ENCODE results near the gene ROR2. TPM values are rescaled to one million over a fixed set of nuclear protein-coding genes. Genes with fewer than 3 reads are reported as not detected.
A peak's percentile ranks its signal among the peaks of the same experiment; 100 is the strongest.

The ROR2 gene
- total RNA-seq, 1 experiment from 2014 or later, result 2.7 TPM

DNA sequence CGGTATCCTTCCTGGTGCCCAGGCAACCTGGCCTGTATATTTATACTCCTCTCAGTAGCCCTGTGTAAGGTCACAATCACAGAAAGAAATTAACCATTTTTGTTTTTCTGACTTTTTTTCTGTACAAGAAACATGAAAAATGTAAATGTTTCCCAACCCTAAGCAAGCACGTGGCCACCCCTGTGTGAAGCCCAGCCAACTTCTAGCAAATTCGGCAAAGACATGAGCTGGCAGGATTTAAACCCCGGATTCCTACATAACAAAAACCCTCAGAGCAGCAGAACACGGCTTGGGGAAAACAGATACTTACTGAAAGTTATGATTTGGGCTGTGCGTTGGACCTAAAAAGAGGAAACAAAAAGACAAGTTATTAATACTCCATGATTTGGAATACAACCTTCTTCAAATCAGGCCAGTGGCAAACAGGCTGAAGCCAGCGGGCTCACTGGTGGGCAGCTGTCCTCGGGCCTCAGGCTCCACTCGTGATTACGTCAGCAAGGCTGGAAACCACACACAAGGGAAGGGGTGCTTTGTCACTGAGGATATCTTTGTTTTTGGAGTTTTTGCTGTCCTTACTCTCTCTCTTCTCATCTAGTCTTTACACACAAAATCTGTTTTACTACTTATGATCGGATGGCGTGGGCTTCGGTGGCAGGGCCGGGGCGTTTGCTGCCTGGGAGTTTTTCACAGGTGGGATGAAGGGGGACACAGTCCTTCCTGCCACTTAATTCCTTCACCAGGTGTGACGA lies 194.1 kb downstream of the ROR2 start:
- H4K5ac ChIP-seq (ENCODE audit: insufficient read length, low read depth, low read length), result no peak overlapping the region
- H3K79me2 ChIP-seq (ENCODE audit: insufficient read depth, low read length), result no peaks in the 10 kb centered on the region
- H4K20me1 ChIP-seq (ENCODE audit: control insufficient read depth, insufficient read depth, insufficient read length), result no peaks in the 10 kb centered on the region
- no peak overlapping the region for H3K4me2 ChIP-seq (ENCODE audit: insufficient read depth, insufficient read length, low read length)
- H3K9me3 ChIP-seq (ENCODE audit: control insufficient read depth, low read depth, low read length), result no peaks in the 10 kb centered on the region
- no peak overlapping the region for H2BK5ac ChIP-seq (ENCODE audit: insufficient read length, low read length)
- no peak overlapping the region for H3K4ac ChIP-seq (ENCODE audit: low read depth, low read length)
- H3K4me1 Mint-ChIP-seq, result peaks cover 9 to 14% of the 10 kb centered on the region in 2 experiments
- H2BK120ac ChIP-seq (ENCODE audit: low read depth, low read length, poor library complexity, severe bottlenecking), result no peak overlapping the region
- no CpG with 5 or more reads among the region's 16 CpGs for WGBS (ENCODE audit: extremely low coverage, insufficient read length, low lambda C conversion rate)
- no peaks in the 10 kb centered on the region; a peak in 1 of 5 replicates for H3K9me3 Mint-ChIP-seq
- no peaks in the 10 kb centered on the region; a peak in 1 of 7 replicates for H3K36me3 Mint-ChIP-seq (ENCODE audit: insufficient read depth in 1 of 3, low read depth in 3 of 3)
- H2BK12ac ChIP-seq (ENCODE audit: insufficient read length, low read depth, low read length), result no peak overlapping the region
- H2BK20ac ChIP-seq (ENCODE audit: low read depth, low read length, poor library complexity, severe bottlenecking), result no peak overlapping the region
- no peaks in the 10 kb centered on the region for H3K79me1 ChIP-seq (ENCODE audit: insufficient read depth, low read depth, low read length, poor library complexity, severe bottlenecking)
- H2AFZ ChIP-seq (ENCODE audit: low read length), result no peak overlapping the region
- no peak overlapping the region for H2BK15ac ChIP-seq (ENCODE audit: low read depth, low read length)
- no peaks in the 10 kb centered on the region for H3K27me3 ChIP-seq (ENCODE audit: insufficient read depth, low read length)
- H3K14ac ChIP-seq (ENCODE audit: insufficient read depth, low read length), result no peak overlapping the region
- no peaks in the 10 kb centered on the region; the same call in 1 of the 2 replicates for H3K27me3 Mint-ChIP-seq (ENCODE audit: low read depth)
- H3K4me3 Mint-ChIP-seq, result no peak overlapping the region
- H3K56ac ChIP-seq (ENCODE audit: insufficient read length, low read depth, low read length), result no peak overlapping the region
- H4K91ac ChIP-seq (ENCODE audit: insufficient read length, low read depth, low read length), result no peak overlapping the region
- no peak for DNase-seq
- no peak overlapping the region for H3K18ac ChIP-seq (ENCODE audit: insufficient read length, low read depth, low read length)
- no peak overlapping the region for H3T11ph ChIP-seq (ENCODE audit: low read length)
- no peak overlapping the region for H3K9ac ChIP-seq (ENCODE audit: extremely low read depth, insufficient read length, low read length)
- H3K27ac ChIP-seq (ENCODE audit: insufficient read length, low read depth, low read length), result no peak overlapping the region
- no peaks in the 10 kb centered on the region for H3K4me1 ChIP-seq (ENCODE audit: insufficient read depth, low read length)
- peak overlapping the region in 2 of 3 experiments; percentile 63 to 68; a peak in 6 of 7 replicates for H3K27ac Mint-ChIP-seq
- H2AK5ac ChIP-seq (ENCODE audit: insufficient read length, low read length), result no peak overlapping the region
- TF ChIP-seq, protein P1, sequence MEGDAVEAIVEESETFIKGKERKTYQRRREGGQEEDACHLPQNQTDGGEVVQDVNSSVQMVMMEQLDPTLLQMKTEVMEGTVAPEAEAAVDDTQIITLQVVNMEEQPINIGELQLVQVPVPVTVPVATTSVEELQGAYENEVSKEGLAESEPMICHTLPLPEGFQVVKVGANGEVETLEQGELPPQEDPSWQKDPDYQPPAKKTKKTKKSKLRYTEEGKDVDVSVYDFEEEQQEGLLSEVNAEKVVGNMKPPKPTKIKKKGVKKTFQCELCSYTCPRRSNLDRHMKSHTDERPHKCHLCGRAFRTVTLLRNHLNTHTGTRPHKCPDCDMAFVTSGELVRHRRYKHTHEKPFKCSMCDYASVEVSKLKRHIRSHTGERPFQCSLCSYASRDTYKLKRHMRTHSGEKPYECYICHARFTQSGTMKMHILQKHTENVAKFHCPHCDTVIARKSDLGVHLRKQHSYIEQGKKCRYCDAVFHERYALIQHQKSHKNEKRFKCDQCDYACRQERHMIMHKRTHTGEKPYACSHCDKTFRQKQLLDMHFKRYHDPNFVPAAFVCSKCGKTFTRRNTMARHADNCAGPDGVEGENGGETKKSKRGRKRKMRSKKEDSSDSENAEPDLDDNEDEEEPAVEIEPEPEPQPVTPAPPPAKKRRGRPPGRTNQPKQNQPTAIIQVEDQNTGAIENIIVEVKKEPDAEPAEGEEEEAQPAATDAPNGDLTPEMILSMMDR (conservative IDR thresholded peaks at IDR 0.05), result no peak
- H3K23ac ChIP-seq (ENCODE audit: insufficient read length, low read depth, low read length), result no peak overlapping the region
- H3K23me2 ChIP-seq (ENCODE audit: insufficient read length, low read depth, low read length, poor library complexity, severe bottlenecking), result no peaks in the 10 kb centered on the region
- no peak overlapping the region for H4K8ac ChIP-seq (replicated peaks; ENCODE audit: insufficient read length, low read depth, low read length)
